H9 (cell line): ENCODE results near the gene CNR1. TPM values are rescaled to one million over a fixed set of nuclear protein-coding genes. Genes with fewer than 3 reads are reported as not detected.

Experiments
- DNase-seq: peaks from one replicate; pipeline ENCODE4 v3.0.0-alpha.2; 2017
- H2AFZ ChIP-seq: one replicate; pipeline ENCODE4 v1.6.1; 2013; ENCODE audit warnings: mild to moderate bottlenecking, low read length, control low read depth, moderate library complexity
- H2AK5ac ChIP-seq: 2 replicates; pipeline ENCODE4 v1.6.1; 2013; ENCODE audit warnings: low read length, control low read depth, mixed read lengths; ENCODE audit not compliant: insufficient read length
- H2BK120ac ChIP-seq: one replicate; pipeline ENCODE4 v1.6.1; 2013; ENCODE audit warnings: low read depth, mild to moderate bottlenecking, low read length, control low read depth, inconsistent platforms; ENCODE audit not compliant: poor library complexity, severe bottlenecking
- H2BK12ac ChIP-seq: 2 replicates; pipeline ENCODE4 v1.6.1; 2013; ENCODE audit warnings: low read length, control low read depth, mixed read lengths, low read depth; ENCODE audit not compliant: insufficient read length
- H2BK15ac ChIP-seq: 2 replicates; pipeline ENCODE4 v1.6.1; 2013; ENCODE audit warnings: low read depth, low read length, control low read depth
- H2BK20ac ChIP-seq: one replicate; pipeline ENCODE4 v1.6.1; 2013; ENCODE audit warnings: low read depth, mild to moderate bottlenecking, low read length, control low read depth, inconsistent platforms; ENCODE audit not compliant: poor library complexity, severe bottlenecking
- H2BK5ac ChIP-seq: 2 replicates; pipeline ENCODE4 v1.6.1; 2013; ENCODE audit warnings: low read length, control low read depth, mixed read lengths; ENCODE audit not compliant: insufficient read length
- H3K14ac ChIP-seq: 2 replicates; pipeline ENCODE4 v1.6.1; 2013; ENCODE audit warnings: low read length, control low read depth; ENCODE audit not compliant: insufficient read depth
- H3K18ac ChIP-seq: 2 replicates; pipeline ENCODE4 v1.6.1; 2013; ENCODE audit warnings: low read depth, mild to moderate bottlenecking, mixed read lengths, low read length, control low read depth; ENCODE audit not compliant: insufficient read length
- H3K23ac ChIP-seq: 2 replicates; pipeline ENCODE4 v1.6.1; 2013; ENCODE audit warnings: low read length, control low read depth, mixed read lengths, low read depth; ENCODE audit not compliant: insufficient read length
- H3K23me2 ChIP-seq: 2 replicates; pipeline ENCODE4 v1.6.1; 2013; ENCODE audit warnings: low read depth, mild to moderate bottlenecking, mixed read lengths, low read length, control low read depth; ENCODE audit not compliant: insufficient read length, poor library complexity, severe bottlenecking
- H3K27ac ChIP-seq: 2 replicates; pipeline ENCODE4 v1.5.1; 2013; ENCODE audit warnings: low read length, control low read depth, mixed read lengths, low read depth; ENCODE audit not compliant: insufficient read length
- H3K27me3 ChIP-seq: 2 replicates; pipeline ENCODE4 v1.6.1; 2013; ENCODE audit warnings: low read length, control low read depth, inconsistent platforms; ENCODE audit not compliant: insufficient read depth
- H3K4ac ChIP-seq: 2 replicates; pipeline ENCODE4 v1.6.1; 2013; ENCODE audit warnings: low read depth, mild to moderate bottlenecking, control low read depth, inconsistent platforms, low read length, moderate library complexity
- H3K4me1 ChIP-seq: 2 replicates; pipeline ENCODE4 v1.6.1; 2013; ENCODE audit warnings: low read length, control low read depth, inconsistent platforms; ENCODE audit not compliant: insufficient read depth
- H3K4me2 ChIP-seq: 2 replicates; pipeline ENCODE4 v1.6.1; 2013; ENCODE audit warnings: low read length, control low read depth, mixed read lengths; ENCODE audit not compliant: insufficient read length, insufficient read depth
- H3K56ac ChIP-seq: 2 replicates; pipeline ENCODE4 v1.6.1; 2013; ENCODE audit warnings: low read depth, mild to moderate bottlenecking, mixed read lengths, low read length, control low read depth; ENCODE audit not compliant: insufficient read length
- H3K79me1 ChIP-seq: 2 replicates; pipeline ENCODE4 v1.6.1; 2013; ENCODE audit warnings: low read depth, mild to moderate bottlenecking, moderate library complexity, low read length, control low read depth, inconsistent platforms; ENCODE audit not compliant: insufficient read depth, poor library complexity, severe bottlenecking
- H3K79me2 ChIP-seq: 2 replicates; pipeline ENCODE4 v1.6.1; 2013; ENCODE audit warnings: low read length, control low read depth, inconsistent platforms; ENCODE audit not compliant: insufficient read depth
- H3K9ac ChIP-seq: 2 replicates; pipeline ENCODE4 v1.6.1; 2013; ENCODE audit warnings: low read length, control low read depth, mixed read lengths; ENCODE audit not compliant: insufficient read length; ENCODE audit errors: extremely low read depth
- H3K9me3 ChIP-seq: one replicate; pipeline ENCODE4 v1.6.1; 2013; ENCODE audit warnings: low read depth, low read length, inconsistent platforms; ENCODE audit not compliant: control insufficient read depth
- H3T11ph ChIP-seq: one replicate; pipeline ENCODE4 v1.6.1; 2013; ENCODE audit warnings: mild to moderate bottlenecking, low read length, control low read depth, inconsistent platforms
- H4K20me1 ChIP-seq: one replicate; pipeline ENCODE4 v1.6.1; 2013; ENCODE audit not compliant: control insufficient read depth, insufficient read length, insufficient read depth
- H4K5ac ChIP-seq: 2 replicates; pipeline ENCODE4 v1.6.1; 2013; ENCODE audit warnings: low read depth, mild to moderate bottlenecking, mixed read lengths, low read length, control low read depth; ENCODE audit not compliant: insufficient read length
- H4K8ac ChIP-seq: replicated peaks from 2 replicates; pipeline ENCODE4 v1.6.1; 2013; ENCODE audit warnings: low read length, control low read depth, mixed read lengths, low read depth; ENCODE audit not compliant: insufficient read length
- H4K91ac ChIP-seq: 2 replicates; pipeline ENCODE4 v1.6.1; 2013; ENCODE audit warnings: low read depth, mild to moderate bottlenecking, moderate library complexity, mixed read lengths, low read length, control low read depth; ENCODE audit not compliant: insufficient read length
- H3K27ac Mint-ChIP-seq, 3 experiments: 2 replicates in 2 of 3; 3 replicates in 1 of 3; pipeline ENCODE4 v1.8.0; 2020 to 2021; ENCODE audit warnings: mixed read lengths in 3 of 3, mild to moderate bottlenecking in 1 of 3, moderate library complexity in 1 of 3
- H3K27me3 Mint-ChIP-seq: 2 replicates; pipeline ENCODE4 v1.8.0; 2021; ENCODE audit warnings: low read depth, mild to moderate bottlenecking, moderate library complexity, mixed read lengths
- H3K36me3 Mint-ChIP-seq, 3 experiments: 2 replicates in 2 of 3; 3 replicates in 1 of 3; pipeline ENCODE4 v1.8.0; 2020 to 2021; ENCODE audit warnings: low read depth in 3 of 3, mixed read lengths in 3 of 3; ENCODE audit not compliant: insufficient read depth in 1 of 3
- H3K4me1 Mint-ChIP-seq, 2 experiments: 2 replicates each; pipeline ENCODE4 v1.8.0; 2020; ENCODE audit warnings: mixed read lengths in 2 of 2
- H3K4me3 Mint-ChIP-seq, 2 experiments: 2 replicates in 1 of 2; 3 replicates in 1 of 2; pipeline ENCODE4 v1.8.0; 2020 to 2021; ENCODE audit warnings: mild to moderate bottlenecking in 2 of 2, mixed read lengths in 2 of 2, moderate library complexity in 1 of 2
- H3K9me3 Mint-ChIP-seq, 2 experiments: 2 replicates in 1 of 2; 3 replicates in 1 of 2; pipeline ENCODE4 v1.8.0; 2020; ENCODE audit warnings: mild to moderate bottlenecking in 2 of 2, mixed read lengths in 2 of 2, moderate library complexity in 1 of 2
- CTCF ChIP-seq: fragments of 200-600 bp; sonication (generic); conservative IDR thresholded peaks from 3 replicates; pipeline ENCODE4 v1.8.0; 2021; ENCODE audit warnings: antibody characterized with exemption, mild to moderate bottlenecking
- WGBS: extraction: QIAGEN DNeasy Blood & Tissue Kit; methylation state at CpG from one replicate; pipeline ENCODE4 v1.1.7; 2013; ENCODE audit warnings: missing lambda C conversion rate, low lambda C conversion rate, mixed read lengths; ENCODE audit not compliant: insufficient read length; ENCODE audit errors: extremely low coverage; 5-methylcytosine and 5-hydroxymethylcytosine counted together
- total RNA-seq: library from RNA; stranded (reverse); gene quantifications from 2 replicates; pipeline ENCODE4 v1.2.1, GENCODE V29; 2021

Gene CNR1
- total RNA-seq, 1 experiment from 2014 or later = 0.72 TPM

- H4K91ac ChIP-seq = no peak overlapping the region
- Mint-ChIP-seq H3K27ac (no peak overlapping the region), H3K4me3 (no peak overlapping the region), H3K4me1 (peaks cover 14 to 23% of the 10 kb centered on the region in 2 experiments), H3K36me3 (0 out of 7 replicates have a peak, but pooled peaks cover 0 to 4% (median 0%) of the 10 kb centered on the region in 3 experiments), H3K27me3 (peaks cover 48% of the 10 kb centered on the region), H3K9me3 (peaks cover 3% of the 10 kb centered on the region in 2 experiments; a peak in 2 of 5 replicates)
- H3K4me2 ChIP-seq = no peak overlapping the region
- H3K23ac ChIP-seq = no peak overlapping the region
- H3K9me3 ChIP-seq = no peaks in the 10 kb centered on the region
- H3K27me3 ChIP-seq = peaks cover 21% of the 10 kb centered on the region
- H3K4me1 ChIP-seq = no peaks in the 10 kb centered on the region
- no peak overlapping the region for H2BK5ac ChIP-seq
- no peaks in the 10 kb centered on the region for H3K79me2 ChIP-seq
- H3T11ph ChIP-seq = no peak overlapping the region
- no peak overlapping the region for H2AK5ac ChIP-seq
- H2BK120ac ChIP-seq = no peak overlapping the region
- WGBS = no CpG with 5 or more reads among the region's 4 CpGs
- no peak overlapping the region for H3K14ac ChIP-seq
- no peak overlapping the region for H3K4ac ChIP-seq
- H4K5ac ChIP-seq = no peak overlapping the region
- no peak overlapping the region for H3K27ac ChIP-seq
- H3K79me1 ChIP-seq = no peaks in the 10 kb centered on the region
- no peaks in the 10 kb centered on the region for H4K20me1 ChIP-seq
- no peak overlapping the region for H3K18ac ChIP-seq
- no peak for DNase-seq
- H2AFZ ChIP-seq = no peak overlapping the region
- no peak overlapping the region for H3K9ac ChIP-seq
- TF ChIP-seq CTCF = no peak
- H3K56ac ChIP-seq = no peak overlapping the region
- peaks cover 14% of the 10 kb centered on the region for H3K23me2 ChIP-seq
- H2BK12ac ChIP-seq = no peak overlapping the region
- H2BK15ac ChIP-seq = no peak overlapping the region
- no peak overlapping the region for H2BK20ac ChIP-seq
- no peak overlapping the region for H4K8ac ChIP-seq
These were observed 2.1 kb downstream of the CNR1 start for GRCh38 chr6:88164061-88164460.
